Measurements from ENCODE around the gene SCUBE3.

DNA sequence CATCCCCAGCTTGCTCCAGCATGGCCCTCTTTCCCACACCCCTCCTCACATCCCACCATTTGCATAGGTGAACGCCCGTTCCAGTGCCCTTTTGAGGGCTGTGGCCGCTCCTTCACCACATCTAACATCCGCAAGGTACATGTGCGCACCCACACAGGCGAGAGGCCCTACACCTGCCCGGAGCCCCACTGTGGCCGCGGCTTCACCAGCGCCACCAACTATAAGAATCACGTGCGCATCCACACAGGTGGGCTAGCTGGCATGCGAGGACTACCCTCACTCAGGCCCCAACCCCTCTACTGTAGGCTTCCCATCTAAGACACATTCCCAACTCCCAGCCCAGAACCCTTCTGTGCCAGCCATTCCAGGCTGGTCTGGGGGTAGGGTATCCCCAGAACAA, 77.7 kb downstream of the SCUBE3 start:
- TF ChIP-seq, protein P1, sequence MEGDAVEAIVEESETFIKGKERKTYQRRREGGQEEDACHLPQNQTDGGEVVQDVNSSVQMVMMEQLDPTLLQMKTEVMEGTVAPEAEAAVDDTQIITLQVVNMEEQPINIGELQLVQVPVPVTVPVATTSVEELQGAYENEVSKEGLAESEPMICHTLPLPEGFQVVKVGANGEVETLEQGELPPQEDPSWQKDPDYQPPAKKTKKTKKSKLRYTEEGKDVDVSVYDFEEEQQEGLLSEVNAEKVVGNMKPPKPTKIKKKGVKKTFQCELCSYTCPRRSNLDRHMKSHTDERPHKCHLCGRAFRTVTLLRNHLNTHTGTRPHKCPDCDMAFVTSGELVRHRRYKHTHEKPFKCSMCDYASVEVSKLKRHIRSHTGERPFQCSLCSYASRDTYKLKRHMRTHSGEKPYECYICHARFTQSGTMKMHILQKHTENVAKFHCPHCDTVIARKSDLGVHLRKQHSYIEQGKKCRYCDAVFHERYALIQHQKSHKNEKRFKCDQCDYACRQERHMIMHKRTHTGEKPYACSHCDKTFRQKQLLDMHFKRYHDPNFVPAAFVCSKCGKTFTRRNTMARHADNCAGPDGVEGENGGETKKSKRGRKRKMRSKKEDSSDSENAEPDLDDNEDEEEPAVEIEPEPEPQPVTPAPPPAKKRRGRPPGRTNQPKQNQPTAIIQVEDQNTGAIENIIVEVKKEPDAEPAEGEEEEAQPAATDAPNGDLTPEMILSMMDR (IDR thresholded peaks at IDR 0.05) = no peak
- TF ChIP-seq POLR2A (IDR thresholded peaks at IDR 0.05) = no peak

Data from body of pancreas (tissue), 4 donors.